ENCODE results near the gene ABCC1.
A peak's percentile ranks its signal among the peaks of the same experiment; 100 is the strongest.

Gene ABCC1

GRCh38 chr16:15961571-15962090 lies 12.2 kb downstream of the ABCC1 start:
- no peak overlapping the region for H3K4me3 ChIP-seq (ENCODE audit: low read depth, low read length)
- no peak for TF ChIP-seq CTCF (IDR thresholded peaks at IDR 0.05; ENCODE audit: low read depth, low read length)

DNA sequence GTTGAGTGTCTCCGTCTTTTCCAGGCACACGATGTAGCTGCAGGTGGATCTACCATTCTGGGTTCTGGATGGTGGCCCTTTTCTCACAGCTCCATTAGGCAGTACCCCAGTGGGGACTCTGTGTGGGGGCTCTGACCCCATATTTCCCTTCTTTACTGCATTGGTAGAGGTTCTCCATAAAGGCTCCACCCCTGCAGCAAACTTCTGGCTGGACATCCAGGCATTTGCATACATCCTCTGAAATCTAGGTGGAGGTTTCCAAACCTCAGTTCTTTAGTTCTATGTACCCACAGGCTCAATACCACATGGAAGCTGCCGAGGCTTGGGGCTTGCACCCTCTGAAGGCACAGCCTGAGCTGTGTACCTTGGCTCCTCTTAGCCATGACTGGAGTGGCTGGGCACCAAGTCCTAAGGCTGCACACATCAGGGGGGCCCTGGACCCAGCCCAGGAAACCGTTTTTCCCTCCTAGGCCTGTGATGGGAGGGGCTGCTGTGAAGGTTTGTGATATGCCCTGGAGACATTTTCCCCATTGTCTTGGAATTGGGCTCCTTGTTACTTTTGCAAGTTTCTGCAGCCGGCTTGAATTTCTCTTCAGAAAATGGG lies 14.0 kb downstream of the ABCC1 start:
- TF ChIP-seq CTCF (IDR thresholded peaks at IDR 0.05; ENCODE audit: low read depth, low read length), result no peak
- no peak overlapping the region for H3K4me3 ChIP-seq (ENCODE audit: low read depth, low read length)

- no peak for TF ChIP-seq CTCF (IDR thresholded peaks at IDR 0.05; ENCODE audit: low read depth, low read length)
- H3K4me3 ChIP-seq (ENCODE audit: low read depth, low read length), result no peak overlapping the region
Observed at GRCh38 chr16:15966420-15966819, 17.0 kb downstream of the ABCC1 start.

- TF ChIP-seq CTCF (IDR thresholded peaks at IDR 0.05; ENCODE audit: low read depth, low read length), result no peak
- H3K4me3 ChIP-seq (ENCODE audit: low read depth, low read length), result peak overlapping the region; percentile 30; the same call in 1 of the 2 replicates
Observed at GRCh38 chr16:15966836-15967546, 17.6 kb downstream of the ABCC1 start.

GRCh38 chr16:15967655-15968315 lies 18.4 kb downstream of the ABCC1 start:
- H3K4me3 ChIP-seq (ENCODE audit: low read depth, low read length), result no peak overlapping the region
- no peak for TF ChIP-seq CTCF (IDR thresholded peaks at IDR 0.05; ENCODE audit: low read depth, low read length)

GRCh38 chr16:15970202-15970601 lies 20.8 kb downstream of the ABCC1 start:
- no peak for TF ChIP-seq CTCF (IDR thresholded peaks at IDR 0.05; ENCODE audit: low read depth, low read length)
- H3K4me3 ChIP-seq (ENCODE audit: low read depth, low read length), result no peak overlapping the region

Data from WI38 (cell line).